Activated CD8-positive, alpha-beta memory T cell treated with anti-CD3 and anti-CD28 coated beads, Interleukin-2, amount 50 U/mL, for 24 hours (primary cell): ENCODE results near the gene MAPK14.
A peak's percentile ranks its signal among the peaks of the same experiment; 100 is the strongest.
"Not testable (repeated sequence)": the region's sequence is repeated elsewhere in the genome, so short reads cannot be mapped to it uniquely, and the experiment has no call there.

Experiments used
- DNase-seq: peaks from one replicate; pipeline ENCODE4 v3.0.0-alpha.2; 2020; ENCODE audit errors: extremely low read depth

Gene MAPK14

DNA sequence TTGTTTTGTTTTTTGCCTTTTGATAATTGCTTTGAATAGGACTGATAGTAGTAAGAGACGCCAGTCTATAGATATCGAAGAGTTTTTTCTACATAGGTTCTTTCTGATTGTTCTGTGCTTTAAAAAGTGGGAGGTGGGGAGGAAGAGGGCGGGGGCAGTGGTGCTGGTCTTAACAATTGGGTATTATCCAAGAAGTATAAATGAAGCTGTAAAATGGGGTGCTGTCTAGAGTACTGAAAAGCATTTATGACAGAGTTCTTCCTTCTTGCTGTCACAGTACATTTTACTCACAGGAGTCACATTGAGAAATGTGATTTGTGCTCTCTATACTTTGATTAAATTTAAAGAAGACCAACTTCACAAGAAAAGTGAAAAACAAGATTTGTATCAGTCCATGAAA is 41.0 kb downstream of the MAPK14 start:
- DNase-seq, result no peak

DNA sequence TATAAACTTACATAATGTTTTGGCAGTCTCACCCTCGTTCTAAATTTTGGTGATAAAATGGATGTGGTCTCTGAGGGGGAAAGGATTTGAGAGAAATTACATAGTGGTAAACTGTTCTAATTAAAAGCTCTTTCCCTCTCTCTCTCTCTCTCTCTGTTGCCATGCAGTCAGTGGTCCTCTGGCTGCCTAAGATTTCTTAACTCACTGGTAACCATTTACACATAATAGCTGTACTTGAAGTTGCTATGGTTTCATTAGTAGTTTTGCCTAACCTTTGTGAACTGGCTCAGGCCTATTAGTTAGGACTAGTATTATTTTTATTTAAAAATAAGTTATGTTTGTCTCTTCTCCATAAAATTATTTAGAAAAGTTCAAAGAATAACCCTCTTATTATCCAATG is 42.0 kb downstream of the MAPK14 start:
- no peak for DNase-seq

DNA sequence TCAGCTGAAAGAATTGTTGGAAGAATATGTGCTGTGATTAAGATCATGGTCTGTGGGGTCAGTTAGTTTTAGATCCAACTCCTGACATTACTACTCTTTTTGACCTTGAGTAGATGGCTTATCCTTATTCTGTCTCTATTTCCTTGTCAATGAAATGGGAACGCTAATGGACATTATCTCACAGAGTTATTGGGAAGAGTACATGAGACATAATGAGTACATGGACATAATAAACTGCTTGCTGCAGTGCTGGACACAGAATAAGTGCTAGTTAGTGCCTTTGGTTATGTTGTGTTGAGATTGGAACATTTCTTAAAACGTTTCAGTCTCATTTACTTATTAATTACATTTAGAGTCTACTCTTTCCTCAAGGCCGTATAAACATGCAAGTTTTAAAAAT is 42.6 kb downstream of the MAPK14 start:
- no peak for DNase-seq

DNA sequence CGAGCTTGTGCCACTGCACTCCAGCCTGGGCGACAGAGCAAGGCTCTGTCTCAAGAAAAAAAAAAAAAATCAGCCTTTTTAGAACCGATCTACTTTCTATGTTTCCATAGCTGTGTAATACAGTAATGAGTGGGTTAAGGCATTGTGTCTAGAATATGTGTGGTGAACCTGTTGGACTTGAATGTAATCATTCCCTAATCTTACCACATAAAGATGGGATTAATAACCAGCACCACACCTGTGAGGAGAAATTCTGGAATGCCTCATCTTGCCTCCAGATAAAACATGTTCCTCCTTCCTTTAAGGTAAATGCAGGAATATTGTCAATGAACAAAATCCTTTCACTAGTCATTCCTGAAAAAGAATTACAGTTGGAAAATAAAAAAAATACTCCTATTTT is 43.7 kb downstream of the MAPK14 start:
- DNase-seq, result no peak

- no peak for DNase-seq
Observed at GRCh38 chr6:36071714-36072113, 44.1 kb downstream of the MAPK14 start.

- no peak for DNase-seq
Observed at GRCh38 chr6:36072681-36073080, 45.1 kb downstream of the MAPK14 start.

GRCh38 chr6:36073587-36073986 is 46.0 kb downstream of the MAPK14 start:
- DNase-seq, result no peak

DNA sequence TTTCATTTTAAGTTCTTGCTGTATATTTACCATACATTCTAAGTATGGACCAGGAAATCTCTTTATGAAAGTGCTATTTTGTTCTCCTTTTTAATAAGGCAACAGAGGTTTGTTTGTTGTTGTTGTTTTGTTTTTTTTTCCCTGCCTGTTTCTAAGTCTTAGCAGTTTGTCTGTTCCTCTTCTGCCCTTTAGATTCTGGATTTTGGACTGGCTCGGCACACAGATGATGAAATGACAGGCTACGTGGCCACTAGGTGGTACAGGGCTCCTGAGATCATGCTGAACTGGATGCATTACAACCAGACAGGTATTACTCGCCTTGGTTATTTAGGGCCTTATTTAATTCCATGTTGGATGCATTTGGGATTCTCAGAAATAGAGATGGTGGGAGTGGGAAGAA is 48.0 kb downstream of the MAPK14 start:
- no peak for DNase-seq

DNA sequence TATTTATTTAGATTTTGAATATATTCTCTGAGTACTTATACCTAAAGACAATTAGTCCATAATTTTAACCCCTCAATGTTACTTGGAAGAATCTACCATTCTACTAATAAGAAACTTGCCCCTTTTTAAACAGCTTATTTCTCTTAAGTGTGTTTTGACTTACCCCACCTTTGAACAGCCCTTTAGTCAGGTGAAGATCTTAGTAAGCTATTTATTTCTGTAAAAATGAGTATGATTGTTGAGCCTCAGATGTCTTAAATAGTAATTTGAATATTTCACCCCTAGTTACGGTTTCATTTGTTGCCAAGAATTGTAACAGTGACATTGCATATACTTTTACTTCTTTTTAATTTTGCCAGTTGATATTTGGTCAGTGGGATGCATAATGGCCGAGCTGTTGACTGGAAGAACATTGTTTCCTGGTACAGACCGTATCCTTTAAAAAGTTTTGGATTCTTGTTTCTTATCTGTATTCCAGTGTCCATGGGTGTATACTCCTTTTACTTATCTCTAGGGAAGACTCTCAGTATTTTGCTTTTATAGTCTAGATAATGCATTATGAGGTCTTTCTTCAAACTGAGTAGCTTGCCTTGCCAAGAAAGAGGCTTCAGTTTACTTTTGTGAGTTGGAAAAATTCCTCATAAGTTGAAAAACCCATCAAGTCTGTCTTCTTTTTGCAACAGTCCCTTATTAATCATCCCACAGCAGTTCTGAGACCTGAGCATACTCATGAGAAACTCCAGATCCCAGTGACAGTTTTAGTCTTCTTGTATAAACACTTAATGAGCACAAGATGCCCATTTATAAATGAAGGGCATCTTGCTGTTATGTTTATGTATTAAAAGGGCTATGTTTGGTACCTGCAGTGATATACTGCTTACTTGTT is 48.8 kb downstream of the MAPK14 start:
- DNase-seq, result no peak

DNA sequence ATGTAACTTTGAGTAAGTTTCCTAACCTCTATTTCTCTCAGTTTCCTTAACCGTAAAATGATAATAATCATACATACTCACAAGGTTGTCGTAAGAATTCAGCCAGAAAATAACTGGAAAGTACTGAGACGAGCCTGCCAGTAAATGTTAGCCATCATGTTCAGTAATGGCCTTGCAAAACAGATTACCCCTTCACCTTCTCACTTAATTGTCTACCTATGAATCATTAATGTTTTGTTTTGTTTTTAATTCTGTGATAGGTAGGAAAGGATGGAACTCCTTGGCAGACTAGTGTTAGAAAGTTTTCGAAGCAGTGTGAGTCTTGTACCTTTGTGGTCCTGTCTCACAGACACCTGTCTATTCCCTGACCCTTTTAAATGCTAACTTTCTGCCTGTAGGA is 50.6 kb downstream of the MAPK14 start:
- DNase-seq, result no peak

- no peak for DNase-seq
Observed at GRCh38 chr6:36079601-36080000, 52.0 kb downstream of the MAPK14 start.

DNA sequence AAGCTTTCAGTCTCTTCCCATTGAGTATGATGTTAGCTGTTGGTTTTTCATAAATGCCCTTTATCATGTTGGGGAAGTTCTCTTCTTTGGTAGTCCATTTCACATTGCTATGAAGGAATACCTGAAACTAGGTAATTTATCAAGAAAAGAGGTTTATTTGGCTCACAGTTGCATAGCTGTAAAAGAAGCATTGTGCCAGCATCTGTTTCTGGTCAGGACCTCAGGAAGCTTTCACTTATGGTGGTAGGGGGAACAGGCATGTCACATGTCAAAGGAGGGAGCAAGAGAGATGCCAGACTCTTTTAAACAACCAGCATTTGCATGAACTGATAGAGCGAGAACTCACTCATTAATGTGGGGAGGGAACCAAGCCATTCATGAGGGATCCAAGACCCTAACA is 54.7 kb downstream of the MAPK14 start:
- no peak for DNase-seq

DNA sequence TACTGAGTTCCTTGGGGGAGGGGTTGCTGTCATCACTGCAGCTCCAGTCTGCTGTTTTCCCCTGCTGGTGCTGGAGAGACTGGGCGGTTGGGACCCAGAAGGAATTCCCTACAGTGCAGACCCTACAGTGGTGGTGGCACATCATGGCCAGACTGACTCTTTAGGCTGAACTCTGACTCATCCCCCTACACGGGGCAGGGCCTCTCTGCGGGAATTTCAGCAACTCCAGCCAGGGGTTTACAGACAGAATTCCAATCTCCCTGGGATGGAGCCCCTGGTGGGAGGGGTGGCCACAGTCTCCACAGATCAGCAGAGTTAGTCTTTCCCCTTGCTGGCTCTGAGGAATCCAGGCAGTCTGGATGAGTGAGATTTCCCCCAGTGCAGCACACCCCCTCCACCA is 55.8 kb downstream of the MAPK14 start:
- no peak for DNase-seq

DNA sequence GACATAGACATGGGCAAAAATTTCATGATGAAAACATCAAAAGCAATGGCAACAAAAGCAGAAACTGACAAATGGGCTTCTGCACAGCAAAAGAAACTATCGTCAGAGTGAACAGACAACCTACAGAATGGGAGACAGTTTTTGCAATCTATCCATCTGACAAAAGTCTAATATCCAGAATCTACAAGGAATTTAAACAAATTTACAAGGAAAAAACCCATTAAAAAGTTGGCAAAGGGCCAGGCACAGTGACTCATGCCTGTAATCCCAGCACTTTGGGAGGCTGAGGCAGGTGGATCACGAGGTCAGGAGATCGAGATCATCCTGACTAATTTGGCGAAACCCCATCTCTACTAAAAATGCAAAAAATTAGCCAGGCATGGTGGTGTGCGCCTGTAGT is 60.6 kb downstream of the MAPK14 start:
- not testable (repeated sequence) for DNase-seq

- no peak for DNase-seq
Observed at GRCh38 chr6:36089048-36089447, 61.4 kb downstream of the MAPK14 start.

DNA sequence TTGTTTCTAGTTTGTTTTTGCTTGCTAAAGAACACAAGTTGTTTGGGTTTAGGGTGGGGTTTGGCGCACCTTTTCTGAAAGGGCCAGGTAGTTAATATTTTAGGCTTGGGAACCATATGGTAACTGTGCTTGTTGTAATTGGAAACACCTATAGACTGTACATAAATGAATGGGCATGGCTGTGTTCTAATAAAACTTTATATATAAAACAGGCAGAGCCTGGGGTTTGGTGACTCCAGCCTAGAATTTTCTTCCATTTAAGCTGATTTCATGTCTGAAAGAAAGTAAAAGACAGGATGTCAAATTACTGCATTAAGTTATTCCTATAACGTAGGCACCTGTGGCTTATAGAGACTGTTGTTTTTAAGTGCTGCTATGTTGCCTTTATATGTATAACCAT is 66.6 kb downstream of the MAPK14 start:
- DNase-seq, result no peak

- DNase-seq, result peak; percentile 56
Observed at GRCh38 chr6:36094753-36095496, 67.3 kb downstream of the MAPK14 start.

DNA sequence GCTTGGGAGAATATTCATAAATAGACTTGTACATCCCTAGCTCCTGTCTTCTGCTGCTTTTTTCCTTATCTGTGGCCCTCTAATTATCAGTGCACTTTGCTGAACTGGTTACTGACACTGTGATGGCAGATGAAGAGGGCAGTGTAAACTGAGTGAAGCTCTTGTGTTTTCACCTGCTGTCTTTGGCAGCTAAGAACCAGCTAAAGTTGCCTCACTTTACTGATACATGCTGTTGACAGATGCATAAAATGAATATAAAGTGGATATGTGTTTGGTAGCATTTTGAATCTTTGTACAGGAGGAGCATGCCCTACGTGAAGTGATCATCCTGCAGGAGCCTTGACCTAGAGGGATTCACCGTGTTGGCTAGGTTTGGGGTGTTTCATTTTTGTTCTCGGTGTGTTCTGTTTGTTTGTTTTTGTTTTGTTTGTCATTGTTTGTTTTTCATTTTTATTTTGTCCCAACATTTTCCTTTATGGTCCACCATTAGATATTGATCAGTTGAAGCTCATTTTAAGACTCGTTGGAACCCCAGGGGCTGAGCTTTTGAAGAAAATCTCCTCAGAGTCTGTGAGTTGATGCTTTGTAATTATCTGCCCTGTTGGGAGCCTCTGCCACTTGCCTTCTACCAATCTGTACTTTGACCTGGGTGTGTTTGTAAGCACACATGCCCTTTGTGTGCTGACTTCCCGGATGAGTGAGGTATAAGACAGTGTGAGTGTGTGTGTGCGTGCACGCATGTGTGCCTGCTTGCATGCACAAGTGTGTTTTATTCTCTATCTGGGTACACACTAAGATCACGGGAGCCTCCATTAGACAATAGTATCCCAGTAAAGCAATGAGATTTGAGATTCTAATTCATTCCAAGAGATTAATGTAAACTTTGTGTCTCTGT is 68.1 kb downstream of the MAPK14 start:
- DNase-seq, result no peak

DNA sequence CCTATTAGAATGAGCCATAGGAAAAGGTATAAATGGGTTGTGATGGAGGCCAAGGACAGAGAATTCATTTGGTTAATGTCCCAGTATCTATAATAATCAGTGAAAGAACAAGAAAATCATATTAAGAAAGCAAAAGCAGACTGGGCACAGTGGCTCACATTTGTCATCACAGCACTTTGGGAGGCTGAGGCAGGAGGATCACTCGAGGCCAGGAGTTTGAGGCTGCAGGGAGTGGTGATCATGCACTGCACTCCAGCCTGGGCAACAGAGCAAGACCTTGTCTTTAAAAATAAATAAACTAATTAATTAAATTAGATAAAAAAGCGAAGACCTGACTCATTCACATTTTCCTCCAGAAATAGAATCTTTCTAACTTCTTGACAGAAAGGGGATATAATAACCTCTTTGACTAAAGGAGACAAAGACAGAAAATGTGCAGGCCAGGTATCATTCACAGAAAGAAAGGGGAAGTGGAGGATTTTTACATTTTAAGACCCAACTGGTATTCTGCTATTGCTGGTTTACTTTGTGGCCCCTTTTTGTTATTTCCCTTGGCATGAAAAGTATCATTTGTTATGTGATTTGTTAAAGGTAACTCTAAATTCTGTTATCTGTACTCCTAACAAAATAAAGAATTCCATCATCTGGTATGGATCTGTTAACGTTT is 70.8 kb downstream of the MAPK14 start:
- no peak for DNase-seq

DNA sequence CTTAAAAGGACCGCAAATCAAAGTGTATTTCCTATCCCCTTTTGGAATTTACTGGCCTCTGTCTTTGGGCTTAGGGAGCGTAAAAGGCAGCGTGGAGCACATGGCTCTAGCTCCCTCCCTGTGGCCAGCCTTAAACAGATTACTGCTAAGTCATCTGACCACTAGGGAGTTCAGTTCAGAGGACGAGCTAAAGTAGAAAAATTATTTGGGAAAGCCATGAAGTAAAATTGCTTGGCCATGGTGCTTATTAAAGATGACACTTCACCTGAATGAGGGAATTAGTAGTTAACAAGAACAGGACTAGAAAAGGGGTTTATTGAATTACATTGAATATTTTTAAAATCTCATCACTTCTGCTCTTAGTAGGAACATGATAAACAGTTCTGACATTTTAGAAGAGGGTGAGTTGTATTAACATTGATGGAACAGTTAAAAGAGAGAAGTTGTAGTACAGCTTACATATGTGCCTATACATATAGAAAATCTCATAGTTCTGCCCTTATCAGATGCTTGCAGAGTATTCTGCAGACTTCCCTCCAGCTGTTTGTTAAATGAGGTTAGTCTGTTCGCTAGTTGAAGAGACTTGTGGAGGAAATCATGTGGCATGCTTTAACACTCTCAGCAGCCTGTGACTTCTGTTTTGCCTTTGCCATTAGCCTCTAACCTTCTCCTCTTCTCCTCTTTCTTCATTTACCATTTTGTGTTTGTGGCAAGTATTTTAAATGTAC is 71.5 kb downstream of the MAPK14 start:
- DNase-seq, result no peak
